HG02642 (cell line): Measurements from ENCODE around the gene PRORP.
"Not testable (repeated sequence)": the region's sequence is repeated elsewhere in the genome, so short reads cannot be mapped to it uniquely, and the experiment has no call there.

Experiments used
- ATAC-seq: cut with Tn5 transposase; IDR thresholded peaks from one replicate; pipeline ENCODE4 v1.9.1; 2021; ENCODE audit warnings: mild to moderate bottlenecking; ENCODE audit not compliant: unreplicated experiment, poor library complexity

The PRORP gene

GRCh38 chr14:35134329-35135123 is 12.2 kb downstream of the PRORP start:
- no peak for ATAC-seq

DNA sequence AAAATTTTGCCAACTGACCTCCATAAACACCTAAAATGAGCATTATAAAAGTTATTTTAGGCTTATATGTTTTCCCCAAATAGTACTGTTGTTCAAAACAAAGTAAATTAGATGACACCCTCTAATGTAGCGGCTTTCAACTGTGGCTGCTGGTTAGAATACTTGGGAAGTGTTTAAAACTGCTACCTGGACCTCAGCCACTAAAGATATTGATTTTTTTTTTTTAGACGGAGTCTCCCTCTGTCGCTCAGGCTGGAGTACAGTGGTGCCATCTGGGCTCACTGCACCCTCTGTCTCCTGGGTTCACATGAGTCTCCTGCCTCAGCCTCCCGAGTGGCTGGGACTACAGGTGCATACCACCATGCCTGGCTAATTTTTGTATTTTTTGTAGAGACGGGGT is 16.2 kb downstream of the PRORP start:
- ATAC-seq: no peak

- ATAC-seq: no peak
Measured at GRCh38 chr14:35140718-35141581, 18.6 kb downstream of the PRORP start.

- ATAC-seq: no peak
Measured at GRCh38 chr14:35144029-35144428, 21.7 kb downstream of the PRORP start.

- no peak for ATAC-seq
Measured at GRCh38 chr14:35146711-35147149, 24.4 kb downstream of the PRORP start.

GRCh38 chr14:35147186-35147585 is 24.8 kb downstream of the PRORP start:
- no peak for ATAC-seq

GRCh38 chr14:35147711-35148110 is 25.4 kb downstream of the PRORP start:
- ATAC-seq: no peak

- ATAC-seq: no peak
Measured at GRCh38 chr14:35149239-35149638, 26.9 kb downstream of the PRORP start.

DNA sequence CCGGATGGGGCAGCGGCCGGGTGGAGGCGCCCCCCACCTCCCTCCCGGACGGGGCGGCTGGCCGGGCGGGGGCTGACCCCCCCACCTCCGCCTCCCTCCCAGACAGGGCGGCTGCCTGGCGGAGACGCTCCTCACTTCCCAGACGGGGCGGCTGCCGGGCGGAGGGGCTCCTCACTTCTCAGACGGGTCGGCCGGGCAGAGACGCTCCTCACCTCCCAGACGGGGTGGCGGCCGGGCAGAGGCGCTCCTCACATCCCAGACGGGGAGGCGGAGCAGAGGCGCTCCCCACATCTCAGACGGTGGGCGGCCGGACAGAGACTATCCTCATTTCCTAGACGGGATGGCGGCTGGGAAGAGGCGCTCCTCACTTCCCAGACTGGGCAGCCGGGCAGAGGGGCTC is 30.2 kb downstream of the PRORP start:
- ATAC-seq: not testable (repeated sequence)

DNA sequence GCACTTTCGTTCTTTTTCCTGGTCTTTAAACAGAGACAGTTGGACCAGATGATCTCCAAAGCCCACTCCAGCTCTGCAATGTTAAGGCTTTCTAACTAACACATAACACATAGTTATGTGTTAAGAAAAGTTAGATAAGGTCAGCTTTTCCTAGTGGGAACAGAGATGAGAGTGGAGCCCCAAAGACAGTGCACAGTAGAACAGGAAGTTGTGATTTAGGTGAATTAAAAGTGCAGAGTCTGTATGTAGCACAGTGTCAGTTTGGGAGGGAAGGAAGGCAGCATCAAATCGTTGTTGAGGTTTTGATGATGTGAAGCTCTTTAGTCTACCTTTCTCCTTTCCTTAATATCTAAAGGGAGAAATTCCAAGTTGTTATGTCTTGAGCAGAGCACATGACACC is 31.7 kb downstream of the PRORP start:
- ATAC-seq: no peak

DNA sequence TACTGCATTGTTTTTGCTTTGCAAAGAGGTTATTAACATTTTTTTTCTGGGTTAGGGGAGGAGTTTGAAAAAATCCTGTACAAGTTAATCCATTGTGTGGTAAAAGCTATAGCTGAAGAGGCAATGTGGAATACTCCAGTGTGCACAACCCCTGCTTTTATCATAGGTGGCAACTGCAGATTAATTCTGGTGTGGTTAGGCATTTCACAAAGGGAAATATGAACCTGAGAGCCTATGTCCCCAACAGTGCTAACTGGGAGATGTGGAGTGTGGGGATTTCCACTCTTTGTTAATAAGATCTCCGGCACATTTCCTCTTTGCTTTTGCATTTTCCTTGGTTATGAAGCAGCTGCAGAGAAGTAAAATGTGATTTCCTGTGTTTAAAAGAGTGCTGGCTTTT is 33.6 kb downstream of the PRORP start:
- no peak for ATAC-seq

GRCh38 chr14:35158491-35158890 is 36.1 kb downstream of the PRORP start:
- ATAC-seq: no peak

DNA sequence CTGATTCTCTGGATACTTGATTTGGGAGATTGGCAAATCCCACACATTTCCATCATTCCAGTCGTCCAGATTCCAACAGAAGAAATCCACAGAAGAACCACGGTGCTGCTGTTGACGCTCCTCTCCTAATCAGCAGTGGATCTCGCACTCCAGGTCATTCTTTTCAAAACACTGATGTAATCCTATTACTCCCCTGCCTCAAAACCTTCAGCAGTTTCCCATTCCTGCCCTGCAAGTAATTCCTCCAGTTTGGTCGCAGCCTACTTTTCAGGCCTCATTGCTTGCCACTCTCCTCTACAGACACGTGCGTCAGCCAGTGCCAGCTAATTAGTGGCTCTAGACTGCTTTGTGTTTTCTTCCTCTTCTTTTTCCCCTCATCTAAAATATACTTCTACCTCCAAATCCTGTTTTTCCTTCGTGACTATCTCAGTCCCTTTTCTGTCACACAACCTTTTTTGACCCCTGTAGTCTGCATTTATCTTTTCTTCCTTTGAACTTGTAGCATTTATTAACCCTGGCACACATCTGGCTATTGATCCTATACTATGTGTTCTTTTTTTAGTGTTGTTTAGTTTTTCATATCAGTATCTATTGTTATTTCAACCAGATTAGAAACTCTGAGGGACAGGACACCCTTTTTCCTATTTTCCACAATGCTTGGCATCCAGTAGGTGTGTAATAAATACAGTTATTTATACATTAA is 36.8 kb downstream of the PRORP start:
- ATAC-seq: no peak

GRCh38 chr14:35159742-35160409 is 37.5 kb downstream of the PRORP start:
- ATAC-seq: no peak

DNA sequence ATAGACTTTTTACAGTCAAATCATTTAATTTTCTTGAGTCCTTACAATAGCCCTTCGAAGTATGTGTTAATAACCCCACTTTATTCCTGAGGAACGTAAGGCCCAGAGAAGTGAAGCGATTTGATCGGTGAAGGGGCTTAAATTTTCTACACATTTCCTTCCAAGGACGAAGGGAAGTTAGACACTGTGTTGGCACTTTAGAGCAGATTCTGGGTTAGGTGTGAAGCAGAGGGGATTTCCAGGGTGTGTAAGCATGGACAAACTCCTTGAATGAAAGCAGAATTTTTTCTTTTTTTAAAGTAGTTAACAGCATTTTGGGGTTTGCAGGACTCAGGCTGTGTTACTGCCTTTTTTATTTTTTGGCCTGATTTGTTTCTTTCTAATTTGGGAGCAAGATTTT is 38.9 kb downstream of the PRORP start:
- no peak for ATAC-seq

DNA sequence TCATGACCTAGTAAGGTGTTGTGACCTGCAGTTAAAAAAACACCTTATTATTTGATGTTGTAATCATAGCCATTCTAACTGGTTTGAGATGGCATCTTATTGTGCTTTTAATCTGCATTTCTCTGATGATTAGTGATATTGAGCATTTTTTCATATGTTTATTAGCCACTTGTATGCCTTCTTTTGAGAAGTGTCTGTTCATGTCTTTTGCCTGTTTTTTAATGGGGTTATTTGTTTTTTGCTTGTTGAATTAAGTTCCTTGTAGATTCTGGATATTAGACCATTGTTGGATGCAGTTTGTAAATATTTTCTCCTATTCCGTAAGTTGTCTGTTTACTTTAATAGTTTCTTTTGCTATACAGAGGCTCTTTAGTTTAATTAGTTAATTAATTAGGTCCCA is 41.0 kb downstream of the PRORP start:
- no peak for ATAC-seq

DNA sequence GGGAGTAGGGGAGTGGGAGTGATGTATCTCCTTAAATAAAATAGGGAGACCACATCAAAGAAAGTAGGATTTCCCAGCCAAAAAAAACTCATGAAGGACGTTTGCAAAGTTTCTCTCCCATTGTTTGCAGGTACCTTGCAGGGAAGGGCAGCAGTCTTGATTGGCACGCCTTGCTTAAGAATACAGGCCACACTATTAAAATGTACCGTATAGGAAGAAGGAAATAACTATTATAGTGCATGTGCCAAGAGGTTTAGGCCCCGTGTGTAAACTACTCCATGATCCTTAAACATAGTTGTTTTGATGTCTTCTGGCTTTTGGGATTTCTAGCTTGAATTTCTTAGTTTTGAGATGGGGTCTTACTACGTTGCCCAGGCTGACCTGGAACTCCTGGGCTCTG is 42.5 kb downstream of the PRORP start:
- no peak for ATAC-seq

GRCh38 chr14:35167496-35167895 is 45.1 kb downstream of the PRORP start:
- no peak for ATAC-seq
